Ovary (tissue), 3 donors: Measurements from ENCODE around the gene PRAC1.

Experiments
- EP300 ChIP-seq: sonication (generic); formaldehyde crosslinking; IDR thresholded peaks from one replicate; pipeline ENCODE4 v1.6.1; 2017; ENCODE audit warnings: antibody characterized with exemption
- POLR2A ChIP-seq: fragments of 450-650 bp; IDR thresholded peaks from one replicate; pipeline ENCODE4 v1.6.1; 2017; ENCODE audit warnings: antibody characterized with exemption, mild to moderate bottlenecking, moderate library complexity
- TF ChIP-seq, protein P1 (sequence below), 3 donors: fragments of 450-650 bp in 2 of 3; fragments of 200-600 bp in 1 of 3; IDR thresholded peaks; one replicate each; pipeline versions ENCODE4 v1.5.1 to v1.8.0; 2016 to 2022; ENCODE audit warnings: antibody characterized with exemption in 3 of 3, mild to moderate bottlenecking in 1 of 3
- donor health status: DM: no; HTN: no; CAD: no.

DNA sequence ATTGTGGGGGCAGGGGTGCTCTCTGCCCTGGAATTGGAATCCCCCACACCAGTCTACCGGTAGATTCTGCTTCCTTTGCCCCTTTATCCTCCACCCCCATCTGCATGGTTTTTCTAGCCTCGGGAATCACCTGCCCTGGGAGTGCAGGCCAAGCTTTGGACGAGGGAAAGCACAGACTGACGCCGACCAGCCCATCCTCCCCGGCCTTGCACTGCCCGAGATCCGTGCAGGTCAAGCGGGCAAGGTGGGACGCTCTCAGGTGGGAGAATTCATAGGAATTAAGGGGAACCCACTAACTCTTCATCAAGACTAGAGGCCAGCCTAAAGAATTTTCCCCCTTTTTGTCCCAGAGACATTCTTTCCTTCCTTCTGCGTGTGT is 16.1 kb upstream of the PRAC1 start:
- TF ChIP-seq, protein P1, sequence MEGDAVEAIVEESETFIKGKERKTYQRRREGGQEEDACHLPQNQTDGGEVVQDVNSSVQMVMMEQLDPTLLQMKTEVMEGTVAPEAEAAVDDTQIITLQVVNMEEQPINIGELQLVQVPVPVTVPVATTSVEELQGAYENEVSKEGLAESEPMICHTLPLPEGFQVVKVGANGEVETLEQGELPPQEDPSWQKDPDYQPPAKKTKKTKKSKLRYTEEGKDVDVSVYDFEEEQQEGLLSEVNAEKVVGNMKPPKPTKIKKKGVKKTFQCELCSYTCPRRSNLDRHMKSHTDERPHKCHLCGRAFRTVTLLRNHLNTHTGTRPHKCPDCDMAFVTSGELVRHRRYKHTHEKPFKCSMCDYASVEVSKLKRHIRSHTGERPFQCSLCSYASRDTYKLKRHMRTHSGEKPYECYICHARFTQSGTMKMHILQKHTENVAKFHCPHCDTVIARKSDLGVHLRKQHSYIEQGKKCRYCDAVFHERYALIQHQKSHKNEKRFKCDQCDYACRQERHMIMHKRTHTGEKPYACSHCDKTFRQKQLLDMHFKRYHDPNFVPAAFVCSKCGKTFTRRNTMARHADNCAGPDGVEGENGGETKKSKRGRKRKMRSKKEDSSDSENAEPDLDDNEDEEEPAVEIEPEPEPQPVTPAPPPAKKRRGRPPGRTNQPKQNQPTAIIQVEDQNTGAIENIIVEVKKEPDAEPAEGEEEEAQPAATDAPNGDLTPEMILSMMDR (IDR thresholded peaks at IDR 0.05) = no peak
- TF ChIP-seq POLR2A = no peak
- TF ChIP-seq EP300 = no peak
